Large intestine (tissue), 3 donors: ENCODE data around the gene SH2D6. TPM values are rescaled to one million over a fixed set of nuclear protein-coding genes. Genes with fewer than 3 reads are reported as not detected.

Experiments used
- DNase-seq, 2 donors: peaks; one replicate each; pipeline versions ENCODE4 v3.0.0 to v3.0.0-alpha.2; 2013
- H3K27ac ChIP-seq: one replicate; pipeline ENCODE4 v1.5.1; 2013; ENCODE audit warnings: low read length
- H3K27me3 ChIP-seq: 2 replicates; pipeline ENCODE4 v1.6.1; 2013; ENCODE audit warnings: low read length; ENCODE audit not compliant: control insufficient read depth, insufficient read depth
- H3K36me3 ChIP-seq: 2 replicates; pipeline ENCODE4 v1.6.1; 2013; ENCODE audit warnings: low read length; ENCODE audit not compliant: control insufficient read depth, insufficient read depth
- H3K4me1 ChIP-seq: one replicate; pipeline ENCODE4 v1.6.1; 2013; ENCODE audit warnings: low read length; ENCODE audit not compliant: control insufficient read depth, insufficient read depth
- H3K4me3 ChIP-seq: one replicate; pipeline ENCODE4 v1.5.1; 2013; ENCODE audit warnings: low read length
- H3K9me3 ChIP-seq: one replicate; pipeline ENCODE4 v1.6.1; 2013; ENCODE audit warnings: mild to moderate bottlenecking, low read depth, low read length, moderate library complexity; ENCODE audit not compliant: control insufficient read depth
- WGBS: methylation state at CpG from one replicate; pipeline ENCODE4 v1.1.5; 2013; ENCODE audit warnings: low lambda C conversion rate; ENCODE audit not compliant: insufficient coverage; 5-methylcytosine and 5-hydroxymethylcytosine counted together
- polyA plus RNA-seq: library from polyadenylated mRNA; unstranded; fragments of 120-200 nt; gene quantifications from one replicate; pipeline ENCODE4 v1.2.1, GENCODE V29; 2013

The SH2D6 gene
- polyA plus RNA-seq, 1 donor = 3.8 TPM

DNA sequence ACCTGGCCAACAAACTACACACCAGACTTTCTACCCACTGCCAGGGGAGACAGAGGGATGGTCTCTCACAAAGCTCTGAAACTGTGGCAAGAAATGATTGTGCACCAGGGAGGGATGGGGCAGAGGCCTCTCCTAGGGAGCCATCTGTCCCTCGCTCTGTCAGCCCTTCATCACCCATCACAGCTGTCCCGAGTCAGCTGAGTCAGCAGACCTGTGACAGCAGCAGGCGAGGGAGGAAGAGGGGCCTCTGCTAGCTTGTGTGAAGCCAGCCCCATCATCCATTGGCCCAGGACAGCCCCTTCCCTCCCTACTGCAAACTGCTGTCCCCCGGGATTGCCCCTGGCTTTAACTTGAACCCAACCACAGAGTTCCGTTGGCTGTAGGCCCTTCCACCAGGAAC is 5.0 kb downstream of the SH2D6 start:
- H3K4me1 ChIP-seq = peaks cover 36% of the 10 kb centered on the region
- H3K27ac ChIP-seq = no peak overlapping the region

DNA sequence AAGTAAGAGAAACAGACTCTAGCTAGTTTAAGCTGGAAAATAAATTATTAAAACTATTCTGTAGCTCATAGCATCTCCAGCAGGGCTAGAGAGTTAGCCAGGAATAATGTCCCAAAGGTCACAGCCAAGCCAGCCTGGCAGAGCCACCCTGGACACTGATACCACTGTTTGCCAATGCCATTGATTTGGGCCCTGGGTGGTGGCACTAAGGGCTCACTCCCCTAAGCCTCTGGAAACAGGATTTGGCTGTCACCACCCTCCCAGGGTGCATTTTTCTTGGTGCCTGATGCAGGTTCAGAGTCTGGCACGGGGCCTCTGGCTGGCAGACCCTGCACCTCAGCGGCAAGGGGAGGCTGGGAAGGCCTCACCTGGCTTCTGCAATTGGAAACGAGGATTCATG is 7.1 kb downstream of the SH2D6 start:
- DNase-seq = no peak
- Histone ChIP-seq H3K36me3 (no peaks in the 10 kb centered on the region), H3K4me1 (peaks cover 19% of the 10 kb centered on the region), H3K9me3 (no peaks in the 10 kb centered on the region), H3K27ac (no peak overlapping the region), H3K4me3 (no peak overlapping the region), H3K27me3 (no peaks in the 10 kb centered on the region)
- WGBS = no CpG with 5 or more reads among the region's 3 CpGs

More for the DNA sequence above, 5.0 kb downstream of the SH2D6 start:
- H3K27me3 ChIP-seq = no peaks in the 10 kb centered on the region
- DNase-seq = no peak
- H3K36me3 ChIP-seq = no peaks in the 10 kb centered on the region
- no peak overlapping the region for H3K4me3 ChIP-seq
- WGBS = no CpG with 5 or more reads among the region's 5 CpGs
- no peaks in the 10 kb centered on the region for H3K9me3 ChIP-seq

DNA sequence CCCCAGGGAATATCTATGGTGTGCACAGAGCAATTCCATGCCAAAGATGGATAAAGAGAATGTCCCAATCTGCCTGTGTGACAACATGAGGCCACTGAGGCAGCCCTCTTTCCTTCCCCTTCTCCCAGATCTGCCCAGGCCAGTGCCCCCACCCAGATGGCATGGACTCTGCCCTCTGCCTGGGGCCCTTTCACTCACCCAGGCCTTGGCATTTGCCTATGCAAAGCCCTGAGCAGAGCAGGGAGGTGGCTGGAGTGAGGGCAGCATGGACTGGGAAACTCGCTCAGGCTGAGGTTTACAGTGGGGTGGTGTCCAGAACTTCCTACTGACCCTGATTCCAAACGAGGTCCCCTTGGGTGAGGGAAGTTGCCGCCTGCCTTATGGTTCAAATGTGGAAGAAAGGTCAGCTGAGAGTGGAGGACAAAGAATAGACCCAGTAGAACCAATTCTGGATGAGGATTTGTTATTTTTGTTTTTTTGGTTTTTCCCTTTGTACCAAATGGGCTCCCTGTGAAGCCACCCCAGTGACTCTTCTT is 8.9 kb downstream of the SH2D6 start:
- Histone ChIP-seq H3K9me3 (no peaks in the 10 kb centered on the region), H3K27me3 (no peaks in the 10 kb centered on the region), H3K27ac (no peak overlapping the region), H3K4me3 (no peak overlapping the region), H3K4me1 (peaks cover 5% of the 10 kb centered on the region), H3K36me3 (no peaks in the 10 kb centered on the region)
- no CpG with 5 or more reads among the region's 3 CpGs for WGBS
- DNase-seq = no peak

DNA sequence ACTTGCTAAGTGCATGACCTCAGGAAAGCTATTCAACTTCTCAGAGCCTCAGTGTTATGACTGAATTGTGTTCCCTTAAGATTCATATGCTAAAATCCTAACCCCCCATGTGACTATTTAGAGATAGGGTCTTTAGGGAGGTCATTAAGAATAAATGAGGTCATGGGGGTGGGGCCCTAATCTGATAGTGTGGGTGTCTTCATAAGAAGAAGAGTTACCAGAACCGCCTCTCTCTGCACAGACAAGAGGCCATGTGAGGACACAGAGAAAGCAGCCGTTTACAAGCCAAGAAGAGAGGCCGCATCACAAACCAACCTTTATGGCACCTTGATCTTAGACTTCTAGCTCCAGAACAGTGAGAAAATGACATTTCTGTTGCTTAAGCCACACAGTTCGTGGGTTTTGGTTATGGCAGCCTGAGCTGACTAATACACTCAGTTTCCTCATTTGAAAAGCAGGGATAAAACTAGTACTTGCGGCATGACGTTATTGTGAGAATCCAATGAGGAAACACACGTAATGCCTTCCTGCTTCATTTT is 9.9 kb downstream of the SH2D6 start:
- H3K4me1 ChIP-seq = peaks cover 7% of the 10 kb centered on the region
- H3K27me3 ChIP-seq = no peaks in the 10 kb centered on the region
- DNase-seq = no peak
- no peak overlapping the region for H3K27ac ChIP-seq
- no peaks in the 10 kb centered on the region for H3K9me3 ChIP-seq
- no peak overlapping the region for H3K4me3 ChIP-seq
- H3K36me3 ChIP-seq = no peaks in the 10 kb centered on the region
- 88% methylated on average over 4 of the region's 7 CpGs for WGBS

DNA sequence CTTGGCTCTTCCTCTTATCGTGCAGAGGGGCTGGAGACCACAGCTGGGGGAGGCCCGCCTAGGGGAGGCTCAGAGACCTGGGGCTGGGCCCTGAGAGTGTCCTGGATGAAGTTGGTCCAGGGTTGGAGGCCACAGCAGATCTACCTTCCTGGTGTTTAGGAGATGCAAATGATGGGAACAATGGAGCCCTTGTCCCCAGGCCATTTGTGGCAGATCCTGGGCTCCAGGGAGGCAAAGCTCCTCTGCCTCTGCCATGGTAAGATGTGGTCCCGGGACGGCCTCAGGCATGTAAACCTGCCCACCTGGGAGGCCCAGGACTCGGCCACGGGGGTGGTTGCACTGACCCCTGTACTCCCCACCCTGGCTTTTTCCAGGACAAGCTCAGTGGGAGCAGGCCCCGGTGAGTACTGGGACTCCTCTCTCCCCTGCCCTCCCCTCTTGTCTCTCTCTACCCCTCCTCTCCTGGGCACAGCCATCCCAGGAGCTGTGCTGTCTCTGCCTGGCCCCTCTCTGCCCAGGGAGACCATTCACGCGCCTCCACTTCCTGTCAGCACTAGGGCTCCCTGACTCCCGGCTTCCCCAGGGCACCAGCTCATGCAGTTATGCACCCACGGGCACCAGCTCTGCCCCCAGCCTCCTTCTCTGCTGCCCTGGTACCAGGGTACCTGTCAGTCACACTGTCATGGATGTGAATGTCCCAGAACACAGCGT is 10.9 kb downstream of the SH2D6 start:
- Histone ChIP-seq H3K27ac (no peak overlapping the region), H3K36me3 (no peaks in the 10 kb centered on the region), H3K9me3 (no peaks in the 10 kb centered on the region), H3K27me3 (no peaks in the 10 kb centered on the region), H3K4me1 (peaks cover 16% of the 10 kb centered on the region), H3K4me3 (no peak overlapping the region)
- no CpG with 5 or more reads among the region's 12 CpGs for WGBS
- no peak for DNase-seq

DNA sequence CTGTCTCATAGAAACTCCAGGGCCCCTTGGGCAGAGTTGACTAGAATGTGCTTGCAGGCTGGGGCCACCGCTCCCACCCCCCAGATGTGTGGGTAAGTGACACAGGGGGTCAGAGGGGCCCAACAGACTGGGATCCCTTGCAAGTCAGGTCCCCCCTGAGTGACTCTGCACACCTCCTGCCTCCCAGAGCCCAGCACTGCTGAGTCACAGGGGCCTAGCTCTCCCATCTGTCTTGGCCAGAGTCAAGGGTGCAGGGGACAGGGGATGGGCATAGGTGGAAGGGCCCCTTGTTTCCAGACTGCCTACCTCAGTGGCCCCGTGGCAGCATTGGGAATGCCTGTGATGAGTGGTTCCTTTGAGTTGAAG is 11.4 kb downstream of the SH2D6 start:
- H3K9me3 ChIP-seq = no peaks in the 10 kb centered on the region
- no peaks in the 10 kb centered on the region for H3K27me3 ChIP-seq
- no peak for DNase-seq
- no CpG with 5 or more reads among the region's 2 CpGs for WGBS
- no peak overlapping the region for H3K27ac ChIP-seq
- no peak overlapping the region for H3K4me3 ChIP-seq
- no peaks in the 10 kb centered on the region for H3K36me3 ChIP-seq
- peaks cover 16% of the 10 kb centered on the region for H3K4me1 ChIP-seq

DNA sequence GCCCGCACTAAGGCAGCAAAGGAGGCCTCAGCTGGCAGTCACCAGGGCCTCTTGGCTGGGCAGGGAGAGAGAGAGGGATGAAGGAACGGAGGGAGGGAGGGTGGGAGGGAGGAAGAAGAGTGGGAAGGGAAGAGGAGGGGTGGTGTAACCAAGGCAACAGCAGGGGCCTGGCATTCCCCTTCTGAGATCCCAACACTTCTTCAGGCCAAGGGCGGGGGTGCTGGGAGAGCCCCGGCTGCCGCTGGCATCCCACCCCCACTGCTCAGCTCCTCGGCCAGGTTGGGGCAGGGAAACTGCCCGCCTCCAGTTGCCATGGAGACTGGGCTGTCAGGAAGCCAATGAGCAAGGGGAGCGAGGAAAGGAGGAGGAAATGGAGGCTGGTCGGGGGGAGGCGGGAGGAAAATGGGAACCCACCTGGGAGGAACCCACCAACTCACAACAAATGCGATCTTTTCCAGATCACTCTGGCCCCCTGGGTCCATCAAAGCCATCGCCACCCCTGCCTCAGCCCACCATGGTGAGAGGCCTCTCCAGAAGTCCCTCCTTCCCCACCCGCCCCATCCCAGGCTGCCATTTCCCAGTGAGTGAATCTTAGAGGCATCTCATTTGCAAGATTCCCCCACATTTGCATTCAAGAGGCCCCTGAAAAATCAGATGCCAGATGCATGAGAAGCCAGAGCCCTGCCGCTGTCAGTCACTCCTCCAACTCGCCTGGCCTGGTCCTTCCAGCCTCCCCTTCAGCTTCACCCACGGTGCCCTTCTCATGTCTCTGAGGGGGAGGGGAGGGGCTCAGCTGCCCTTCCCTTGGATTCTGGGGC is 12.4 kb downstream of the SH2D6 start:
- no peak overlapping the region for H3K27ac ChIP-seq
- H3K9me3 ChIP-seq = no peaks in the 10 kb centered on the region
- DNase-seq = peak in 1 of 2 donors; percentile 36
- no CpG with 5 or more reads among the region's 16 CpGs for whole genome bisulfite sequencing
- no peak overlapping the region for H3K4me3 ChIP-seq
- H3K36me3 ChIP-seq = no peaks in the 10 kb centered on the region
- no peaks in the 10 kb centered on the region for H3K27me3 ChIP-seq
- peaks cover 22% of the 10 kb centered on the region for H3K4me1 ChIP-seq

DNA sequence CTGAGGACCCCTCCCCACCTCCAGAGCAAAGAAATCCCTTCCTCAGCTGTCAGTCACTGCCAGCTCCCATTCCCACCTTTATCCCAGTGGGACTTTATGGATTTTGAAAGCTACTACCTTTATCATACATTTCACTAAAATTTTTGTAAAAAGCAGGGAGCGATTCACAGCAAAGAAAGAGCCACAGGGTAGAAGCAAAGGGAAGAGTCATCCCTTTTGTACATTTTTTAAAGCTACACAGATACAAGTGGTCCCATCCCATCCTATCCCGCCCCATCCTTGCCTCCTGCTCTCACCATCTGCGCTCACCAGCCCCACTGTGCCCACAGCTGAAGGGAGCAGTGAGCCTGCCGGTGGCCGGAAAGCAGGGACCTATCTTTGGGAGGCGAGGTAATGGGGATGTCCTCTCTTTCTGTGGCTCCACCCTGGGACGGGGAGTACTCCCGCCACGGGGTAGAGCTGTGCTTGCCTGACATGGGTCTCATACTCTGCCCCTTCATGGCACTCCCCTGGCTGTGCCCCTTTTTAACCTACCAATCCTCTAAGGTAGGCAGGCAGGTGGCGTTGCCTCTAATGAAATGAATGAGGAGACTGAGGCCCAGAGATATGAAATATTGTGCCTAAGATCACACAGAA is 13.2 kb downstream of the SH2D6 start:
- DNase-seq = no peak
- Histone ChIP-seq H3K9me3 (no peaks in the 10 kb centered on the region), H3K4me3 (no peak overlapping the region), H3K36me3 (no peaks in the 10 kb centered on the region), H3K27me3 (no peaks in the 10 kb centered on the region), H3K27ac (no peak overlapping the region), H3K4me1 (peaks cover 25% of the 10 kb centered on the region)
- WGBS = 100% methylated on average over 1 of the region's 10 CpGs

DNA sequence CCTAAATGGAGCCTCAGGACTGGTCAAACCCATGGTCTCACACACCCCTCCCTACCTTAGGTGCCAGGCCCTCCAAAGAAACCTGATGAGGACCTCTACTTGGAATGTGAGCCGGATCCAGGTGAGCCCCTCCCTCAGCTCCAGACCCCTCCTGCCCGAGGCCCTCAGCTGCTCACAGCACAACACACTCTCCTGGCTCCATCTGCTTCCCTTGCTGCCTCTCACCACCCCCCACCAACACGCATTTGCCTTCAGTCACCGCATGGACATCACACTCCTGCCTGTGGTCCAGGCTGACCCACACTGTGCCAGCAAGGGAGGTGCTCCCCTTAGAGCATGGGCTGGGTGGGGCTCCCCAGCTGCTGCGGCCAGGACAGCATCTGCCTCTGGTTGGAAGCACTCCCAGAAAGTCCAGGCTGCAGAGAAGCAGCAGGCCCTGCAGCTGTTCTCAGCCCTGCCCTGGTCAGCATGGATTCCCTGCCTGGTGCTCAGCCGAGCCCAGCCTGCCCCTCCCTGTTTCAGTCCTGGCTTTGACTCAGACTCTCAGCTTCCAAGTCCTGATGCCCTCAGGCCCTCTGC is 15.1 kb downstream of the SH2D6 start:
- peak in 1 of 2 donors; percentile 69 for DNase-seq
- WGBS = no CpG with 5 or more reads among the region's 6 CpGs
- no peaks in the 10 kb centered on the region for H3K27me3 ChIP-seq
- no peaks in the 10 kb centered on the region for H3K36me3 ChIP-seq
- H3K4me1 ChIP-seq = peaks cover 34% of the 10 kb centered on the region
- H3K27ac ChIP-seq = peak overlapping the region; percentile 23
- no peaks in the 10 kb centered on the region for H3K9me3 ChIP-seq
- no peak overlapping the region for H3K4me3 ChIP-seq

DNA sequence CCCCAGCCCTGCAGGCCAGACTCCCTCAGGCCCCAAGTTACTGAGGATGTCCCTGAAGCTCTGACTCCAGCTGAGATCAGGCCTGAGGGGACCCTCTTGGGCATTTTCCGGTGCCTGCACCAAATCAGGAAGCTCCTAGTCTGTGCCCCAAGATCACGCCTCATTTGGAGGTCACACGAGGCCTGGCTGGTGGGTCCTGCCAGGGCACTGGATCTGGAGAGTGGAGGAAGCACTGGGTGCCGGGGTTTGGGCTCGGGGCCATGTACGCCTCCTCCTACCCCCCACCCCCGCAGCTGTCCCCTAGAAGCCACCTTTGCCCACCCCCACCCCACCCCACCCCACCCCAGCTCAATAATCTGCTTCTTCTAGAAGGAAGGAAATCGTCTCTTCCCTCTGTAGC is 16.2 kb downstream of the SH2D6 start:
- Histone ChIP-seq H3K4me3 (no peak overlapping the region), H3K4me1 (peaks cover 42% of the 10 kb centered on the region), H3K27me3 (no peaks in the 10 kb centered on the region), H3K36me3 (no peaks in the 10 kb centered on the region), H3K27ac (no peak overlapping the region), H3K9me3 (no peaks in the 10 kb centered on the region)
- DNase-seq = no peak
- no CpG with 5 or more reads among the region's 8 CpGs for WGBS
